Fibroblast of pulmonary artery (primary cell): Measurements from ENCODE around the gene SMAP2.

Source experiments
- DNase-seq: peaks from one replicate; pipeline ENCODE4 v3.0.0-alpha.2; 2010; ENCODE audit warnings: low read depth
- H3K4me3 ChIP-seq: replicated peaks from 2 replicates; pipeline ENCODE4 v1.5.1; 2011; ENCODE audit warnings: low read depth, mild to moderate bottlenecking, control low read depth, low read length, moderate library complexity
- CTCF ChIP-seq: IDR thresholded peaks from 2 replicates; pipeline ENCODE4 v1.5.1; 2011; ENCODE audit warnings: mild to moderate bottlenecking, control low read depth, low read length, inconsistent platforms; ENCODE audit errors: missing control alignments

SMAP2 gene

GRCh38 chr1:40357625-40358024, 15.9 kb upstream of the SMAP2 start:
- no peak for DNase-seq
- H3K4me3 ChIP-seq = no peak overlapping the region
- TF ChIP-seq CTCF = no peak

DNA sequence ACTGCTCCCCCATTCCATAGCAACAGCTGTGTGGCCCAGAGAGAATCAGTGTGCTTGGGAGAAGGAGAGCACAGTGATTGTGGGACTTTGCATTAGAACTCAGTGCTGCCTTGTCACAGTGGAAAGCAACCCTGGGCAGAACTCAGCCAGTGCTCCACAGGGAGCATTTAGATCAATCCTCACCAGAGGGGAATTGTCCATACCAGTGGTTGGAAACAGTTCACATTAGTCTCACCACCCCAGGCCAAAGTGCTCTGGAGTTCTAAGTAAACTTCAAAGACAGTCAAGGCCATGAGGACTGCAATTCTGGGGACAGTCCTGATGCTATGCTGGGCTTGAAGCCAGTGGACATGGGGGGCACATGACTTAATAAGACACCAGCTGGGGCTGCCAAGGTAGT, 12.9 kb upstream of the SMAP2 start:
- no peak overlapping the region for H3K4me3 ChIP-seq
- DNase-seq = no peak
- no peak for TF ChIP-seq CTCF

DNA sequence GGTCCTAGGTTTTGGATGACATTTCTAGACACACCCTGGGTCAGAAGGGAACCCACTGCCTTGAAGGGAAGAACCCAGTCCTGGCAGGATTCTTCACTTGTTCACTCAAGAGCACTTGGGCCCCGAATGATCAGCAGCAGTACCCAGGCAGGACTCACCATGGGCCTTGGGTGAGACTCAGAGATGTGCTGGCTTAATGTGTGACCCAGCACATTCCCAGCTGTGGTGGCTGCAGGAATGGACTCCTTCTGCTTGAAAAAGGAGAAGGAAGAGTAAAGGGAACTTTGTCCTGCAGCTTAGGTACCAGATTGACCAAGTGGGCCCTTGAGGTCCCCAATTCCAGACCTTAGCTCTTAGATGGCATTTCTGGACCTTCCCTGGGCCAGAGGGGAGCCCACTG, 12.3 kb upstream of the SMAP2 start:
- no peak overlapping the region for H3K4me3 ChIP-seq
- TF ChIP-seq CTCF = no peak
- DNase-seq = no peak

GRCh38 chr1:40361637-40362036, 11.9 kb upstream of the SMAP2 start:
- DNase-seq = no peak
- no peak for TF ChIP-seq CTCF
- no peak overlapping the region for H3K4me3 ChIP-seq

GRCh38 chr1:40362199-40362598, 11.3 kb upstream of the SMAP2 start:
- no peak for TF ChIP-seq CTCF
- no peak overlapping the region for H3K4me3 ChIP-seq
- no peak for DNase-seq

- no peak for TF ChIP-seq CTCF
- DNase-seq = peak; percentile 73
- H3K4me3 ChIP-seq = no peak overlapping the region
Observed at GRCh38 chr1:40362699-40363098, 10.8 kb upstream of the SMAP2 start.

DNA sequence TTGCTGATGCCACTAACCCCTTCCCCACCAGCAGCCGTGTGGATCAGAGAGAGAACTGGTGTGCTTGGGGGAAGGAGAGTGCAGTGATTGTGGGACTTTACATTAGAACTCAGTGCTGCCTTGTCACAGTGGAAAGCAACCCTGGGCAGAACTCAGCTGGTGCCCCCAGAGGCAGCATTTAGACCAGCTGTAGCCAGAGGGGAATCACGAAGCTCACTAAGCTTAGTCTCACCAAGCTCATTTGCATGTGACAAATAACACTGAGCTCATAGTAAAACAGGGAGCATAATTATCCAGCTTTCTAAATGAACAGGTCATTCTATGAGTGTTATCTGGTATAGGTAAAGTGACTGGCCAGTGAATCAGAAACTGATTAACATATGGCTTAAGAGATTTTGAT, 9.8 kb upstream of the SMAP2 start:
- no peak for DNase-seq
- no peak for TF ChIP-seq CTCF
- no peak overlapping the region for H3K4me3 ChIP-seq
